Stimulated activated CD4-positive, alpha-beta T cell treated with anti-CD3 and anti-CD28 coated beads, Interleukin-15, amount 100 ng/mL, for 48 hours (primary cell): ENCODE measurements around the gene ZNF593.

Experiments
- DNase-seq, 2 donors: peaks; one replicate each; pipeline ENCODE4 v3.0.0-alpha.2; 2020; ENCODE audit warnings: low read depth in 2 of 2

ZNF593 gene

GRCh38 chr1:26210147-26210870 lies 40.6 kb downstream of the ZNF593 start:
- DNase-seq: no peak

DNA sequence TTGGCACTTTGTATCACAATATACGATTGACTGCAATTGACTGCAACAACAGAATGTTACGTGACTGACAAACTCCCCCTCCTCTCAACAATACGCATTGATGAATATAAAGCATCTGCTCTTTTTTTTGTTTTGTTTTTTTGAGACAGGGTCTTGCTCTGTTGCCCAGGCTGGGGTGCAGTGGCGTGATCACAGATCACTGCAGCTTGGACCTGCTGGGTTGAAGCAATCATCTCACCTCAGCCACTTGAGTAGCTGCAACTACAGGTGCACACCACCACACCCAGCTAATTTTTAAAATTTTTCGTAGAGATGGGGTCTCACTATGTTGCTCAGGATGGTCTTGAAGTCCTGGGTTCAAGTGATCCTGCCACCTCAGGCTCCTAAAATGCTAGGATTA lies 43.0 kb downstream of the ZNF593 start:
- no peak for DNase-seq

GRCh38 chr1:26213335-26213905 lies 43.7 kb downstream of the ZNF593 start:
- DNase-seq: no peak

DNA sequence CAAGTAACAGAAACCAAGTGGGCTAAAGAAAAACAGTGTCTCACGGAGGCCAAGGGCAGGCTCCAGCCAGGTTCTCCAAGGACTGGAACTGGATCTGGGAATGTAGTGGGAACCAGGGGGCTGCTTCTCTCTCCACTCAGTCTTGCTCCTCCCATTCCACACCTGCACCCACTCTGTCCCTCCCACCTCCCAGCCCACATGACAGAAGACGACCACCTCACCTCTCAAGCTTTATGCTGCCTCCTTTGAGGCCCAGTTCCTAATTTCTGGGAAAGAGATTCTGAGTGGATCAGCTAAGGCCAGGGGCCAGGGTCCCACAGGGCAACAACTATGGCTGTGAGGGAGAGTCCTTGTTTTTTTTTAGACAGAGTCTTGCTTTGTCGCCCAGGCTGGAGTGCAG lies 45.5 kb downstream of the ZNF593 start:
- DNase-seq: no peak

DNA sequence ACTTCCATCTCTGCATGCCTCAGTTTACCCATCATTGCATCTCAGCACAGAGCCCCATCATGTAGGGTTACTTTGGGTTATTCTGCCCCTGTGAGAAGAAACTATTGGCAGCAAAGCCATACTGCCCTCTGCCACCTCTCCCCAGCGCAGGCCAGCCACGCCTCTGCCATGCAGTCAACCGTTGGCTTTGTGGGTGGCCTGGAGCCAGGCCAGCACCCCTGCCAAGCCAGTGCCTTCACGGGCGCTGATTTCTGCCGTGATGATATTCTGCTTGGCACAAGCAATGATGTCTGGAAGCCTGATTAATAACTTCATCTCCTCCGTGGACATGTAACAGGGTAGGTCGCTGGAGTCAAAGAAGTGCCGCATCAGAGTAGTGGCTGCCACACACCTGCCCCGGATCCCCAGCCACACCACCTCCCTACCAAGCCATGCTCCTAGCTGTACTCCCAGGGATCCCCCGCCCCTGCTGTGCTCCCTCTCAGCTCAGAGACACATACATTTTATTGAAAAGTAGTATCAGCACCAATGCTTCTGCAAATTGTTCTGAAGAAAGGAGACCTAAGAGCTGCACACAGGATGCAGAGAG lies 49.3 kb downstream of the ZNF593 start:
- DNase-seq: no peak
